A549 treated with DMSO at 1 μM for 4 hours (cell line): ENCODE measurements around the gene GPM6B. TPM values are rescaled to one million over a fixed set of nuclear protein-coding genes. Genes with fewer than 3 reads are reported as not detected.

Experiments
- total RNA-seq: library from RNA; stranded (reverse); fragments of 200-300 nt; extraction: Qiagen RNA extraction; gene quantifications from 5 replicates; pipeline ENCODE4 v1.2.3, GENCODE V29; 2022; ENCODE audit warnings: low read depth

The GPM6B gene
- not detected in 5 replicates for total RNA-seq

GRCh38 chrX:13816643-13817627 is at the start of gene GPM6B:
GPM6B (minus strand) TSS chrX:13817093; CDS start chrX:13816904, 189 bp downstream.

GRCh38 chrX:13734278-13735172 is 82.4 kb downstream of the GPM6B start, which contains the start of the genes OFD1 and TRAPPC2:
OFD1 (plus strand) TSS chrX:13734748; CDS start chrX:13735072, 324 bp downstream.
TRAPPC2 (minus strand) TSS chrX:13734620; CDS start chrX:13719963, 14,657 bp downstream.

Other genes starting within 250 kb of the GPM6B start
- gene EGFL6, start 247.5 kb downstream of the GPM6B start, total RNA-seq, result 0.06 TPM in 1 of 5 replicates, not detected in the others
- 0.56 to 1.0 TPM (median 0.70 TPM) in 5 replicates for gene TCEANC, start 164.0 kb downstream of the GPM6B start, total RNA-seq
- gene RAB9A, start 128.0 kb downstream of the GPM6B start, total RNA-seq, result 32.6 to 41.8 TPM (median 40.3 TPM) in 5 replicates
- gene TRAPPC2, start 82.5 kb downstream of the GPM6B start, total RNA-seq, result 7.2 to 9.0 TPM (median 7.9 TPM) in 5 replicates
- gene OFD1, start 82.3 kb downstream of the GPM6B start, total RNA-seq, result 12.0 to 14.4 TPM (median 12.6 TPM) in 5 replicates
- gene GEMIN8, start 212.8 kb upstream of the GPM6B start, total RNA-seq, result 10.0 to 11.1 TPM (median 10.7 TPM) in 5 replicates